Amygdala (tissue), 56 donors: ENCODE measurements around the gene ADK.

ENCODE experiments used
- DNase-seq, 56 donors: peaks; one replicate each; lab custom pipeline; 2025; lab: John Stamatoyannopoulos, UW

ADK gene

DNA sequence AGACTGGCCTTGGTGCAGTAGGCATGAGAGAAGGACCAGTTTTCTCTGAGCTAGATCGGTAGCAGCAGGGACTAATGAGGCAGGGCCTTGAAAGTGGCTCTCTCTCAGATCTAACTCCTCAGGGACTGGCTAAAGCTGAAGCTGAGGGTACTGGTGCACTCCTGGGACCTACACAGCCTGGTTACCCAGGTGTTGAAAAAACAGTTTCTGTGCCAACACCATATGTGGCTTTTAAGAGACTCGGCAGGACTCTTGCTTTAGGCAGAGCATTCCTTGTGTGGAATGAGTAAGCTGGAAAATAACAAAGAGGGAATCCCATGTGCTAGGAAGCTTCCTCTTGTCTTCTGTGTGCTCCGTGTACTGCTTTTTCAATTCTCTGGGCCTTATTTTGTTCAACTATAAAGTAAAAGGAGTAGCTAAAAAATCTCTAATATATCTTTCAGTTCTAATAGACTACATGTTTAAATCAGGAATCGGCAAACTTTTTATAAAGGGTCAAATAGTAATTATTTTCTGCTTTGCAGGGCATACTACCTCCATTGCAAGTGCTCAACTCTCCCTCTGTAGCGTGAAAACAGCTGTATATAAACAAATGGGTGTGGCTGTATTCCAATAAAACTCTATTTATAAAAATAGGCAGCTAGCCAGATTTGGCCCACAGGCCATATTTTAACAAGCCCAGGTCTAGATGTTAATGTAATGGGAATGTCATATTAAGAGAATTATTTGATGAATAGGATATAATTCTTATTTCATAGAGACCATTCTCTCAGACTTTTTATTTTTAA, 489.3 kb downstream of the ADK start:
- no peak for DNase-seq

GRCh38 chr10:74641659-74642058, 490.6 kb downstream of the ADK start:
- no peak for DNase-seq

- no peak for DNase-seq
These were observed 492.0 kb downstream of the ADK start for GRCh38 chr10:74642901-74643595.

- no peak for DNase-seq
These were observed 492.6 kb downstream of the ADK start for GRCh38 chr10:74643596-74643975.

GRCh38 chr10:74644738-74645137, 493.7 kb downstream of the ADK start:
- DNase-seq: no peak

- DNase-seq: no peak
These were observed 494.7 kb downstream of the ADK start for GRCh38 chr10:74645692-74646091.

DNA sequence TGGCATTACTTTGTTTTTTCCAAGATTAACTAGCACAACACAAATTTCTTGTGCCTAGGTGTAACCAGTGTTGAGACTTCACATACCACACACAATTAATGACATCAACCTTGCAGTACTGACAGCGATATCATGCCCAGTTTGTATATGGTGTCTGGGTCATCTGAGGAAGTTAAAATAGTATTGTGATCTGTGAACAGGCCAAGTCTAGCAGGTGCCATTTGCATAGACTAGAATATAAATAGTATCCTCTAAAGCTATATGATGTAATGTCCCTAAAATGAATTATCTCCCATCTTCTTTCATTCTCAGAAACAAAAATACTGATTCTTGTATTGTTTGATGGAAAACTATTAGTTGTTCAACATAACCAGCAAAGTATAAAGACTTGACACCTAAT, 499.6 kb downstream of the ADK start:
- DNase-seq: no peak

DNA sequence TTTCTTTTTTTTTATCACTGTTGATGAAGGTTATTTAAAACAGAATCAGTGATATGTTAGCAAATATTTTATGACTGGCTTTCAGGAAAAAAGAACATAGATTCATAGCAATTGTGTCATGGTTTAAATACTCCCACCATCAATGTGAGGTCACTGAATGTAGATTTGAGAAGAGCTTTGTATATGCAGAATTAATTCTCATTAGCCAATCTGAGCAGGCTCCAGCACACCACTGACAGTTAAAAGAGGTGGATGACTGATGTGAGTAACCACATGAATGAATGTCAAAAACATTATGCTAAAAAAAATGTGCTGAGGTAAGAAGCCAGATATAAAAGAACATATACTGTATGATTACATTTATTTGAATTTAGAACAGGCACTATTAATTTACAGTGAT, 500.5 kb downstream of the ADK start:
- DNase-seq: no peak

GRCh38 chr10:74652664-74653063, 501.6 kb downstream of the ADK start:
- no peak for DNase-seq

DNA sequence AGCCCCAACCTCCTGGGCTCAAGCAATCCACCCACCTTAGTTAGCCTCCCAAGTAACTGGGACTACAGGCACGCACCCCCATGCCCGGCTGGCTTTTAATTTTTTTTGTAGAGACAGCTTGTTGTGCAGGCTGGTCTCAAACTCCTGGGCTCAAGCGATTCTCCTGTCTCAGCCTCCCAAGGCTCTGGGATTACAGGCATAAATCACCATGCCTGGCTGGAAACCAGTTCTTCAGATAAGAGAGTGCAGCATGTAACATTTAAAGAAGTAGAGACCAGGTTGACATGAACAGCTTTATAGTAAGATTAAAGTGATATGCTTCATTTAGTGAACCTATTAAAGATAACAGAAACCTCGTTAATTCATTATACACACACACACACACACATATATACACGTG, 507.5 kb downstream of the ADK start:
- no peak for DNase-seq

DNA sequence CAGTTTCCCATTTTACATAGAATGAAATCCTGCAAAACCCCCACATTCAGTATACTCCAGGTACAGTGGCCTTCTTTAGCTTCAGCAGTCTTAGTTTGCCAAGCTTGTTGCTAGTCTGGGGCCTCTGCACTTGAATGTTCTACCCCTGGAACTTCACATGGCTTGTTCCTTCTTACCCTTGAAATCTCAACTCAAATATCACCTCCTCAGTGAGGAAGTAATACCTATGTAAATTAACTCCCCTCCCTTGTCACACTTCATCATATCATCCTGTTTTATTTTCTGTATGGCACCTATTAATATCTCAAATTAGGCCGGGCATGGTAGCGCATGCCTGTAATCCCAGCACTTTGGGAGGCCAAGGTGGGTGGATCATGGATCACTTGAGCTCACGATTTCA, 511.6 kb downstream of the ADK start:
- no peak for DNase-seq

DNA sequence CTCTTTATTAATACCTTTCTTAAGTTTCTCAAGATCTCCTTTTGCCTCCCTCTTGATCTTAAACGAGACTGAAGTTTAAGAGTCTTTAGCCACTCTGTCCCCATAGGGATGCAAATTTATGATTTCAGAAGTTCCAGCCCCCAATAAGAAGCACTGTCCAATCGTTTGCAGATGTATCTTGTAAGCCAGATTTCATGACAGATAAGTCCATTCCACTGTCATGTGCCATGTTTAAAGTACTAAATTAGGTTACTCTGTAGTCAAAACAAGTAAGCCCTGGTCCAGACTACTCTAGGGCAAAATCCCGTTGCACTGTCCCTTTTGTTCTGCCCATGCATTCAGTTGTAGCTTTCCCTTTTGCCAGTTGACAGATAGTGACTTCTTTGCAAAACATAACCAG, 518.2 kb downstream of the ADK start:
- no peak for DNase-seq

DNA sequence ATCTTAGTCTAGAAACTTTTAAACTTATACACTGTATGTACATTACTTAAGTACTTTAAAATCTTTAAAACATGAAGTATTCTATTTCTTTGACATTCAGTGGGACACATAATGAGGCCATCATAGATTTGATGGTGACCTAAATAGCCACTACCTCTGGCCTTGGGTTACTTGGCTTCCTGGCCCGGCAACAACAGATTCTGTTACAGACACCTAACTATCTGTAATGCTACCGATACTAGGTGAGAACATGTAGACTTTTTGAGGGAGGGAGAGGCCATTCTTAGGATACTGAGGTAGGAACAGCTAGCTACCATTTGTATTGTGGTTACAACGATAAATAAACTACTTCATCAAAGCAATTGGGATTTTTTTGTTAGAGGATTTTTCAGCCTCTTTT, 520.7 kb downstream of the ADK start:
- DNase-seq: no peak

DNA sequence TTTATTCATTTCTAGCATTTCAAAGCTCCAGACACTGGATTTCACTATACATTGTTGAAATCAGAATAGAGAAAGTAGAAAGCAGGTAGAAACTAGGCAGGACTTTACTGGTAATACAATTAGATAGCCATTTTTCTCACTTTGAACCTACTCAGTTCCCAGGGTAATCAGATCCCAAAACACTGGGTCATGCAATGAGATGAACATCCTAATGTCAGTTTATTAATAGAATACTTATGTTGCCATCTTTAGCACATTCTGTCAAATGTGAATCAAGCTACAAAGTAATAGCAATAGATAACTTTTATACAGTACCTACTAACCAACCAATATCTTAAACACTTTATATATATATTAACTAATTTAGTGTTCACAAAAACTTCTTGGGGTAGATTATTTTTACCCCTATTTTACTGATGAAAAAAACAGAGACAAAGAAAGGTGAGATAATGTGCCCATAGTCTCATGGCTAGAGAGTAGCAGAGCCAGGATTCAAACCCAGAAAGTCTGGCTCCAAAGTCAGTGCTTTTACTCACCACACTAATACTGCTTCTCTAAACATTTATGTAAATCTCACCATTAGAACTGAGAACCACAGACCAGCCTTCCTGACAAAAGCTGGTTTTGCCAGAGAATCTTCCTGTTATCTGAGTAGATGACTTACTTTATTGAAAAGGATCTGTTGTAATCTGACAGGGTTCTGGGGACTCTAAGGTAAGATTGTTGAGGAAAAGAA, 521.6 kb downstream of the ADK start:
- DNase-seq: no peak

- DNase-seq: no peak
These were observed 523.9 kb downstream of the ADK start for GRCh38 chr10:74674927-74675326.

- no peak for DNase-seq
These were observed 524.5 kb downstream of the ADK start for GRCh38 chr10:74675484-74675883.

GRCh38 chr10:74677951-74678350, 526.9 kb downstream of the ADK start:
- DNase-seq: no peak

DNA sequence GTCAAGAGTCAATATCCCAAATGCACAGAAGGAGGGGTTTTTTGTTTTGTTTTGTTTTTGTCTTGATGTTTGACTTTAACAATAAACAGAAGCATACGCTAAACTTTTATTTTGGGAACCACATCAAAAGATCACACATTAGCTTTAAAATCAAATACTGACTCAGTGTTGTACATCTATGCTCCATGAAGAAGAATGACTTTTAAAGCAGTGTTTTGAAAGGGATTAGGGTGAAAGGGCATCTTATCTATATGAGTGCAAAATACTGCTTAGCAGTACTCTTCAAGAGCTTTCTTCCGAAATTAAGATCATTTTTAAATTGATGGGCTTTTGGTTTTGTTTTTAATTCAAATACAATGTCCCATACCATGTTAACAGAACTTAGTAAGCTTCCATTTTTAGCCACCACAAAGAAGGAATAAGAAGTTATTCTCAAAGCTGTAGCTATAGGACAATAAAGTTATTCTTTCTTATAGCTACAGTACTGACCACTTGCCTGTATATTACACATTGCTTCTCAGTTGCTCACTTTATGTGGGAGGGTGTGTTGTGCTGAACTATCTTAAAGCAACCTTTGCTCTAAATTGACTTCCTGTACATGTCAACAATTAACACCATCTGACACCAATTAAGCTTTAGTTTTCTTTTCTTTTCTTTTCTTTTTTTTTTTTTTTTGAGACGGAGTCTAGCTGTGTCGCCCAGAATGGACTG, 531.1 kb downstream of the ADK start:
- DNase-seq: no peak

DNA sequence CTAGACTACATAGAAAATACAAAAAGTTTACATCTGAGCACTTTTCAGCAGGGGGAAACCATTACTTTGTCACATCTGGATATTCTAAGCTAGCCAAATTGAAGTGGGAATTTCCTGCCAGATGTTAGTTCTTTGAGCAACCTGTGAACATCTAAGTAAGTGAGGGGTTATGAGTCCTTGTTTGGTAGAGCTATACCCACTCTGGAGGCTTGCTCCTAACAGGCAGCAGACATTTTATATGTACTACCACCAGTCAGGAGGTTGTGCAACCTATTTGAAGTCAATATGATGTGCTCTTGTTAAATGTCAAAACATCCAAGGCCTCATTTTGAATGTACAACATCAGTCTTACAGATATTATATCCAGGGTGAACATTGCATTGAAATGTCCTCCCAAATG, 532.0 kb downstream of the ADK start:
- no peak for DNase-seq

DNA sequence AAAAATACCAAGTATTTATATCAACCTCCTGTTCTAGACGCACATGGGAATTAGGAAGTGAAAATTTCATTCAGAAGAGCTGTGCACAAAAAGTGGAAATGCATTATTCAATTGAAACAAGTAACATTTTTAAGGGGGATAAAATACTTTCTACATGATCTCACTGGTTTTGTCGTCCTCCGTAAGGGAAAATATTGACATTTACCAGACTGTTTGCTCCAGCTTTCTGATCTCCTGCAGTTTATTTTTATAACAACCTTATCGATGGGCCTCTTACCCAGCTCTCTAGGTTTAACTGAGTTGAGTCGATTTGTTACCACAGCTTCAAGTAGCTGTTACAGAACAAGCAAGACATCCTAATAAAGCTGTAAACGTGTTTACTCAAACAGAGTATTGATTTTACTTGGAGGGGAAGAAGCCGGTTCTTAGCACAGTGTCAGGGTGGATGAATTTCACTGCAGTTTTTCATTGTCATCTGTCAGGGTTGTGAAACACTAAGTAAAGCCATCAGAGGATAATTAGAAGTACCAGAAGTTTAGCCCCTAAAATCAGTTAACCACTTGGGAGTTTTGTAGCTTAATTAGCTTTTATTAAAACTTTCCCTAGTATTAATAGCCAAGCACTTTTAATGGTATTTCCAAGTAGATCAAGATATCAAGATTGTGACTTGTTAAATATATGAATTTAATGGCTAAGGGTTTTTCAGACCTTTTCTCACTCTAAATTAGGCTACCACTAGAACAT, 532.8 kb downstream of the ADK start:
- no peak for DNase-seq
